Inferior parietal cortex (tissue), 1 donor: Measurements from ENCODE around the gene LCORL.
"Not testable (repeated sequence)": the region's sequence is repeated elsewhere in the genome, so short reads cannot be mapped to it uniquely, and the experiment has no call there.

ENCODE experiments used
- DNase-seq: peaks from one replicate; pipeline ENCODE4 v3.0.0-alpha.2; 2016; ENCODE audit errors: extremely low spot score

Gene LCORL

DNA sequence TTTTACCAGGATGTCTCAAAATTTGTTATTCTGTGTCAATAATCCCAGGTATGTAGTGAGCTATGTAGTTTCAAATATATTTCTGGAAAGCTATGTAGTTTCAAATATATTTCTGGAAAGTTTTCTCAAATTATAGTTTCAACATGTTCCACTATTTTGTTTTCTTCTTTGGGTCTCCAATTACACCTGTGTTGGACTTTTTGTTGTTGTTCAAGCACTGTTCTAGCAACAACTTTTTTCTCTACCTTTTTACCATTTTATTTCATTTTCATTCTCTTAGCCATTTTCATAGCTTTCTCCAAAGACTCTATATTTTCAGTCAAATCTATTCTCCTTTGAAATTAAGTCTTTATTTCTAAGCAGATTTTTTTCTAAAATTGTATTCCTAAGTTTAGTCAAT is 88.4 kb downstream of the LCORL start:
- DNase-seq = no peak

DNA sequence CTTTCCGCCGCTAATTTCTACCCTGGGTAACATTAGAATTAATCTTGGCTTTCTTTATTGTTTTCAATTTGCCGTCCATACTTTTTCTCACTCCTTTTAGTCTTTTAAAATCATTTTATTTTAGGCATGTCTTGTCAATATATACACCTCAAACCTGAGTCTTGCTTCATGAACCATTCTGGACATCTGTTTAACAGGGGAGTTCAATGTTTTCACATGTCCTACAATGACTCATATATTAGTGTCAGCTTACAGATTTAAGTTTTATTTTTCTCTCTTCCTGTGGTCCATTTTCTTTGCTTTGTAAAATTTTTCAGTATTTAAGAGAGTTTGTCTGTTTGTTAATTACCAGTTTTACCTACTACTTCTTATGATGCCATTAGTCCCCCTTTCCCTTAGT is 89.5 kb downstream of the LCORL start:
- DNase-seq = no peak

DNA sequence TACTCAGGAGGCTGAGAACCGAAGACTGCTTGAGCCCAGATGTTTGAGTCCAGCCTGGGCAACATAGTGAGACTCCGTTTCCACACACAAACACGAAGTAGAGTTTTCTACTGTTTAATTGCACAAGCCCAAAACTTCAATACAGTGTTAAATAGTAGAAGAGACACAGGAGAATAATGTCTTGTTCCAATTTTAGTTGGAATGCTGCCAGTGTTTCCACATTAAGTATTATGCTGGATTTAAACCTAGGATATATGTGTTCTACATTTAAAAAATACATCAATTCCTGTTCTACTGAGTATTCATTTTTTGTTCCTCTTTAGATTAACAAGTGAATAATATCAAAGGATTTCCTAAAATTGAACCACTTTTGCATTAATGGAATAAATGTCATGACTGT is 91.3 kb downstream of the LCORL start:
- no peak for DNase-seq

DNA sequence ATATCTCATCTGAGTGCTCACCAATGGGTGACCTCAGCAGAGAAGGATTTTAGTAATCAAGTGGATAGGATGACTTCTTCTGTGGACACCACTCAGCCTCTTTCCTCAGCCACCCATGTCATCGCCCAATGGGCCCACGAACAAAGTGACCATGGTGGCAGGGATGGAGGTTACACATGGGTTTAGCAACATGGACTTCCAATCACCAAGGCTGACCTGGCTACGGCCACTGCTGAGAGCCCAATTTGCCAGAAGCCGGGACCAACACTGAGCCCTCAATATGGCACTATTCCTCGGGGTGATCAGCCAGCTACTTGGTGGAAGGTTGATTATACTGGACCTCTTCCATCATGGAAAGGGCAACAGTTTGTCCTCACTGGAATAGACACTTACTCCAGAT is 97.4 kb downstream of the LCORL start:
- no peak for DNase-seq

DNA sequence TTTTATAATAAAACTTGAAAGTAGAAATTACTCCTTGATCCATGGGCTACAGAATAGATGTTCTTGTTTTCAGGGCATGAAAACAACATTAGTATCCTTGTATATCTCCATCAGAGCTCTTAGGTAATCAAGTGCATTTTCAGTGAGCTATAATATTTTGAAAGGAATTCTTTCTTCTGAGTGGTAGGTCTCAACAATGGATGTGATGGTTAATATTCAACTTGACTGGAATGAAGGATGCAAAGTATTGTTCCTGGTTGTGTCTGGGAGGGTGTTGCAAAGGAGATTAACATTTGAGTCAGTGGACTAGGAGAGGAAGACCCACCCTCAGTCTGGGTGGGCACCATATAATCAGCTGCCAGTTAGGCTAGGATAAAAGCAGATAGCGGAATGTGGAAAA is 100.1 kb downstream of the LCORL start:
- DNase-seq = no peak

DNA sequence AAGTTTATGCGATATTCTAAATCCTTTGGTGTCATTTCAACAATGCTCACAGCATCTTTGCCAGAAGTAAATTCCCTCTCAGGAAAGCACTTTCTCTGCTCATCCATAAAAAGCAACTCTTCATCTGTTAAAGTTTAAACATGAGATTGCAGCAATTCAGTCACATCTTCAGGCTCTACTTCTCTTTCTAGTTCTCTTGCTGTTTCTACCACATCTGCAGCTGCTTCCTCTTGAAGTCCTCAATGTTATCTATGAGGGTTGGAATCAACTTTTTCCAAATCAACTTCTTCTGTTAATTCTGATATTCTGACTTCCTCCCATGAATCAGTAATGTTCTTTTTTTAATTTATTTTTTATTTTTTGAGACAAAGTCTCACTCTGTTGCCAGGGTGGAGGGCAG is 100.9 kb downstream of the LCORL start:
- no peak for DNase-seq

DNA sequence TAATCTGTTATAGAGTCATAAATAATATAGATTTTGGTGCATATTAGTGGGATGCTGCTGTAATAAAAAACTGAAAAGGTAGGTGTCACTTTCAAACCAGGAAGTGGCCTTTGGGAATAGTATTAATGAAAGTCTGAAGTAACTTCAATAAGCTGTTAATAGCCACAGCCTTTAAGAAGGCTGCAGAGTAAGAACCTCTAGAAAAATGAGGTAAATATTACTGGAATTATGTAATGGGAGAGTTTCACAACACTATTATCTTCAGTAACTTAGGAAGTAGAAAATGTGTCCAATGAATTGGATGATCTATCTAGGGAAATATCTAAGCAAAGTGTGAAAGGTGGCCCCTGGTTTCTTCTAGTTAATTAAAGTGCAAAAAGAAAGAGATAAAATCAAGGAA is 106.1 kb downstream of the LCORL start:
- no peak for DNase-seq

DNA sequence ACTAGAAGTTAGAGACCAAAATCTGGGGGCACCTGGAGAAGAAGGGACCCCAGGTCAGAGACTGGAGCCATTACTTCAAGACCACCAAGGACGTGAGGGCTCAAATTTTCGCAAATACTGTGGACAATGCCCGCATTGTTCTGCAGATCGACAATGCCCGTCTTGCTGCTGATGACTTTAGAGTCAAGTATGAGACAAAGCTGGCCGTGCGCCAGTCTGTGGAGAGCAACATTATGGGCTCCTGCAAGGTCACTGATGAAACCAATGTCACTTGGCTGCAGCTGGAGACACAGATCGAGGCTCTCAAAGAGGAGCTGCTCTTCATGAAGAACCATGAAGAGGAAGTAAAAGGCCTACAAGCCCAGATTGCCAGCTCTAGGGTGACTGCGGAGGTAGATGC is 109.5 kb downstream of the LCORL start:
- DNase-seq = no peak

DNA sequence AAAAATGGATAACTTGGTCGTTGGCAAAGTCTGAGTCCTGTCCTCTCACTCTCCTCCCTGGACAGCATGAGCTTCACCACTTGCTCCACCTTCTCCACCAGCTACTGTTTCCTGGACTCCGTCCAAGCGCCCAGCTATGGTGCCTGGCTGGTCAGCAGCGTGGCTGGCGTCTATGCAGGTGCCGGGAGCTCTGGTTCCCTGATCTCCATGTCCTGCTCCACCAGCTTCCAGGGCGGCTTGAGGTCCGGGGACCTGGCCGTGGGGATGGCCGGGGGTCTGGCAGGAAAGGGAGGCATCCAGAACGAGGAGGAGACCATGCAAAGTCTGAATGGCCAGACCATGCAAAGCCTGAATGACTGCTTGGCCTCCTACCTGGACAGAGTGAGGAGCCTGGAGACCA is 109.9 kb downstream of the LCORL start:
- DNase-seq = no peak

DNA sequence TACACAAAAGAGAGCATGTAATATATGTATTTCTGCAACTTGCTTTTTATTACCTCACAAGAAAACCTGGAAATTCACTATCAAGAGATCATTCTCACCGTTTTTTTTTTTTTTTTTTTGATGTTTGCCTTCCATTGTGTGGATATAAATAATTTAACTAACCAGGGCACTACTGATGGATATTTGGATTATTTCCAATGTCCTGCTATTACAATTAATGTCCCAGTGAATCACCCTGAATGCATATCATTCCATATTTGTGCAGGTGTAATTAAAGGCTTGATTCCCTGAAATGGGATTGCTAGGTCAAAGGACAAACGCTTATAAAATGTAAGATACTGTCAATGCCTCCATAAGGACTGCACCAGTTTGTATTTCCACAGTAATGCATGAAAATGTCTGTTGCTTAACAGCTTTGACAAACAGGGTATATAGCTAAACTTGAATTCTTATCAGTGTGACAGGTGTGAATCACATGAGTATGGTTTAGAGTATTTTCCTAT is 123.0 kb downstream of the LCORL start:
- DNase-seq = no peak

DNA sequence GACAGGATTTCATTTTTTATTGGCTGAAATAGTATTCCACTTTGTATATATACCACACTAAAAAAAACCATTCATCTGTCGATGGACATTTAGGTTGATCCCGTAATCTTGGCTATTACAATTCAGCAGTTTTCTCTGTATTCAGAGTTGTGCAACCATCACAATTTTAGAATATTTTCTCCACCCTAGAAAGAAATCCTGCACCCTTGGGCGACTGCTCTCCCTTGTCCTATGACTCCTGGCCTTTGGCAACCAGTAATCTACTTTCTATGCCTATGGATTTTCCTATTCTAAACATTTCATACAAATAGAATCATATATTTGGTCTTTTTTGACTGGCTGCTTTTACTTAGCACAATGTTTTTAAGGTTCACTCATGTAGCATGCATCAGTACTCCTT is 126.1 kb downstream of the LCORL start:
- no peak for DNase-seq

DNA sequence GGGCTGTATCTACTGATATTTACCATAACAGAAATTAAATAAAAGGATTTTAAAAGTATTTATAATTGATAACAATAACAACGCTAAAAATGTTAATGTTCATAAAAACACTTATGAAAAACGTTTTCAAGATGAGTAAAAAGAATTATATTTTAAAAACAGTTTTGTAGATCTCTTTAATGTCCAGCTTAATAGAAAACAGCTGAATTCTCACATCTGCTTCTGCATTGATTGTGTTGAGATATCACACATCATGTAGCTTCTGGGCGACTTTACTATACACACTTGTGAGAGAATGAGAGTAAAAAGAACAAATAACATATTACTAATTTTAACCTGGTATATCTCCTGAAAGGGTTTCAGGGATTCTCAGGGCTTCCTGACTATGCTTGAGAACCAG is 127.1 kb downstream of the LCORL start:
- no peak for DNase-seq

DNA sequence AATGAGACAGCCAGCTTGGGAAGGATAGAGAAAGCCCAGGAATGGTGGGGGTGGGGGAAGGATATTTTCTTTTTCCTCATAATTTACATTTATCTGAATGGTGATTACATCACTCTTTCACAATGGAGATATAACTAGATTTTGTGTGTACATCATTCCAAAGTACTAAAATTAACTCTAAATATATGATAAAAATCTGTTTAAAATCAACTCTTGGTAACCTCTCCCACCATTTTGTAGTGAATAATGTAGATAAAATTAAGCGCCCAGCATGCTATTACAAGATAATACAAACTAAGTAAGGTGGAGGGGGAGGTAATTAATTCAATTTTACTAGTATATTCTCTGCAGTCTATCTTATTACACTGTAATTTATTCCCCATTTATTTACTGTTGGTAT is 131.9 kb downstream of the LCORL start:
- DNase-seq = no peak

DNA sequence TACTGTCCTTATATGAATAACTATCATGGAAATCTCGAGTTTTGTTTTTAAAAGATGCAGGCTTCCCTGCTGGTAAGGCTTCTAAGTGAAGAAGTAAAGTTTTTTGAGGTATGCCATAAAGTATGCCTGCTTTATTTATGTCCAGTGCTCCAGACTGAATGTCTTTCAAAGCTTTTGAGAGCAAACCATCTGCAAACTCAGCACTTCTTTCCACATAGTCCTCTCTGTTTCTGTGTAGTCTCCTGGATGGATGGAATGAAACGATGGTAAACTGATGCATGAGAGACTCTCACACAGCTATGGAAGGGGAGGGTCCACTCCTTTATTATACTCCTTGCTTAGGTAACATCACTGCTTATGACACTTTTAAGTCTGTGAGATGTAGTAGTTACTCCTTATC is 137.0 kb downstream of the LCORL start:
- no peak for DNase-seq

DNA sequence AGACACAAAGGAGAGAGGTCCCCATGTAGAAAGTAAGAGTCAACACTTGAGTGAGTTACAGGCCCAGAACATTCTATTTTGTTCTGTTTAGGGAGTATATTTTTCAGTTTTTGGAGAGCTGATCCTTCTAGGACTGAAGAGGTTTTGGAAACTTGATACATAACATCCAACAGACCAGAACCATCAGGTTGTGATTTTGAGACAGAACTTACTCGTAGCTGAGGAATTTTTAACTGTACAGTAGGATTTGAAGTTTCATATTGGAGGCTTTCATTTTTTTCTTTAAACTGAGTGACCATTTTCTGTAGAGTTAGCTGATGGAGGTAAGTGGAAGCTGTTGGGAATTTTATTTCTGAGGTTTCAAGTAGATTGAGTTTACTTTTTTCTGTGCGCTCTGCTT is 137.5 kb downstream of the LCORL start:
- no peak for DNase-seq

DNA sequence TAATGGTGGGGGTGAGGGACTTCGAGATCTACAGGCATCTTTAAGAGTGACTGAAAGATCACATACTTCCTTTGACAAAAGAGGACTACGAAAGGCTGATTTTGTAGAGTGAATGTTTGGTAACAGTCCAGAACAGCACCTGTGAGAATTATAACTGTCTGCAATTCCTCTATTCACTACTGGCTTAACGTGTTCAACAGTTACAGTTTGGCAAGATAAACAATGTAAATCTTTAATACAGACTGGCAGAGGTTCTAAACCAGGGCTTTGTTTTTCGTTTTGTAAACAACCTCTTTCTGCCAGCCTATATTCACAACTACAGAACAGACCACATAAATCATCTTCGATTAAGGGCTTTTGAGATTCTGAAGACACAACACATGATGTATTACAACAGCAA is 143.9 kb downstream of the LCORL start:
- no peak for DNase-seq

DNA sequence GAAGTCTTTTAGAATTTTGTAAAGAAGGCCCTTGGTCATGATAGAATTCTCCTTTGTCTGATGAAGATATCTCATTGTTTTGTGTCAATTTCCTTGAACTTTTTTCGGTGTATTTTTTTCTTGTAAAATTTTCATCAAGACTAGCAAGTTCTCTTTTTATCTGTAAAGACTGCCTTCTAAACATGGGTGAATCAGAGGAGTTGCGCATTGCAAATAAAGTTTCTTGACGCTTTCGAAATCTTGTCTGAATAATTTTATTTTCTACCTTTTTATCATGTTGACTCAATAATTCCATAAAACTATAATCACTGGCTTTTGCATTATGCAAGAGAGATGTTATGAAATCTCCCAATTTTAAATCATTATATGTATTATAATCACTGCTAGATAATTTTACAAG is 144.6 kb downstream of the LCORL start:
- no peak for DNase-seq

DNA sequence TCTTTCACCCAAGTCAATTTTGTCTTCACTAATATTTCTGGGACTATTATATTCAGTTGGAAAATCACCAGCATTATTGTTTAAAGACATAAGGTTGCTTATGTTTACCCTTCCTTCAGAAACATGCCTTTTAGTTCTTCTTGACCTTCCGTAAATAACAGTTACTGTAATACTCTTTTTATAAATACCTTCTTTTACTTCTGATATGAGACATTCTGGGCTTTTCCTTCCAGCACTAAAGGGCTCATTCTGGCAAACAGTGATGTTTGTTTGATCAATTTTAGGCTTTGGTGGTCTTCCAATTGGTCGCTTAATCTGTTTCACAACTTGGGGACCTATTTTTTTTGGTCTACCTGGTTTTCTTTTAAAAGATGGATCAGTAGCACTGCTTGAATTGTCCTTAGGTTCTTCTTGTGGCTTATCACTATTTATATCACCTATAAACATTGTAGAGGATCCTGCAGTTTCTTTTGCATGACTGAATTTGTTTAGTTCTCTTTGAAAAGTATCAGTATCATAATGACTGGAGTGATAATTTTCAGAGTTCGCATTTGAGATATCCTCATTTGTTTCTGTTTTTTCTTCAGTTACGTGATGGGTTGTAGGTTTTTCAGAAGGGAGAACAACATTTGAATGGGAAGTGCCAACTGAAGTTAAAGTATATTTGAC is 146.0 kb downstream of the LCORL start:
- DNase-seq = no peak

DNA sequence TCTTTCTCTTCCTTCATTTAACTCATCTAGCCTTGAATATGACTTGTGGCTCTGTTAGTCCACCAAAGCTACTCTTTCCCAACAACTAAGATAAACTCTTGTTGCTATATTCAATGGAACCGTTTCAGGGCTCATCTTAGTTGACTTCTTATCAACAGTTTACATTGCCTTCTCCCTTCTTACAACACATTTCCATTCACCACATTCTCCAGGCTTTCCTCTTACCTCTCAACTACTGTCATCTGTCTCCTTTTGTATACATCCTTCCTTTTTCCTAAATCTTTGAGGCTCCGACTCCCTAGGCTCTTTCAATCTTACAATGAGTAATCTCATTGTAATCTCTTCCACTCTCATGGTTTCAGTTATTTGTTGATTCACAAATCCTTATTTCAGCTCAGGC is 152.2 kb downstream of the LCORL start:
- no peak for DNase-seq

DNA sequence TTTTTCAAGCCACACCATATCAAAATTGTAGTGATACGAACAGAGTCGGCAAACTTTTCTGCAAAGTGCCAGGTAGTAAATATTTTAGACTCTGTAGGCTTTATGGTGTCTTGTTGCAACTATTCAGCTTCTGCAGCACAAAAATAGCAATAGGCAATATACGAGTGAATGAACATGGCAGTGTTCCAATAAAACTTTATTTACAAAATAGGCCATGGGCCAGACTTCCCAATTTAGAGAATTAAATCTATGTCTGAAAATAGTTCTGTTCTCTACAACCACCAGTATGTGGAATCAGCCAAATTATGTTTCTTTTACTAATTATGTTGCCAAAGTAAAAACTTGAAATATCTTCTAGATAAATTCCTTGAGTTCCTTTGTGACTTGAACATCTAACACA is 154.3 kb downstream of the LCORL start:
- no peak for DNase-seq

DNA sequence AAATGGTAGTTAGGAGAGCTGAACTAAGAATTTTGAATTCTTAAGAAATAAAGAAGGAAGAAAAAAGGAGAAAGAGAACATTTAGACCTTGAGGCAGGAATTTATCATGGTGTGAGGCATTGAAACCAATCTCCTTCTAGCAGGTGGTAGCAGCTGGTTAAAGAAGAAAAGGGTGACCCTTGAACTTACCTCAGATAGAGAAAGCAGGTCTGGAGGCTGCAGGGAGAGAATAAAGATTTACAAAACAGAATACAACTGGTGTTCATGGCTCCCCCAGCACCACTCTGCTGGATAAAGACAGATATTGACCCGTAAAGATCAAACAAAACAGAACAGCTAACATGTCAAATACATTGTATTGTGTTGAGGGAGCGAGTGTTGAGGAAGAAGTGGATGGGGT is 154.7 kb downstream of the LCORL start:
- DNase-seq = no peak

DNA sequence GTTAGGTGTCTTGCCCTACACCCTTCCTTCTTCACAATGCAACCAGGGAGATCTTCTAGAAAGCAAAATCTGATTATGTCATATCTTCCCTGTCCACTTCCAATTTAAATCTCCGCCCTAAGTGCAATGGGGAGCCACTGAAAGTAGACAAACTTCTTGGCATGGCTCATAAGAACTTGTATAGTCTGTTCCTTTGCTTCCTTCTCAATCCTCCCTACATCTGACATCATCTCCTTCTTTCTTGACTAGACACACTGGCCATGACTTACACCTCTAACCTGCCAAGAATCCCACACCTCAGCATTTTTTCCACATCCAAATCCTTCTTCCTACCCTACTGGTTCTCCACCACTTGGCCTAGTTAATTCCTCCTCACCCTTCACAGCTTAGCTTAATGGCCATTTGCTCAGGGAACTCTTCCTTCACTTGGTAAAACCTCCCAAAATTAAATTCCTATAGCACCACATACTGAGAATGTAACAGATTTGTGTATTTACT is 155.6 kb downstream of the LCORL start:
- DNase-seq = no peak

DNA sequence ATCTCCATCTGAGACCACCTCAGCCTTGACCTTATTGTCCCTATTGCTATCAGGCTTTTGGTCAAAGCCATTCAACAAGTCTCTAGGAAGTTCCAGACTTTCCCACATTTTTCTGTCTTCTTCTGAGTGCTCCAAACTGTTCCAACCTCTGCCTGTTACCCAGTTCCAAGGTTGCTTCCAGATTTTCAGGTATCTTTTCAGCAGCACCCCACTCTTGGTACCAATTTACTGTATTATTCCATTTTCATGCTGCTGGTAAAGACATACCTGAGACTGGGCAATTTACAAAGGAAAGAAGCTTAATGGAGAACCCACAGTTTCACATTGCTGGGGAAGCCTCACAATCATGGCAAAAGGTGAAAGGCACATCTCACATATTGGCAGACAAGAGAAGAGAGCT is 159.6 kb downstream of the LCORL start:
- not testable (repeated sequence) for DNase-seq

DNA sequence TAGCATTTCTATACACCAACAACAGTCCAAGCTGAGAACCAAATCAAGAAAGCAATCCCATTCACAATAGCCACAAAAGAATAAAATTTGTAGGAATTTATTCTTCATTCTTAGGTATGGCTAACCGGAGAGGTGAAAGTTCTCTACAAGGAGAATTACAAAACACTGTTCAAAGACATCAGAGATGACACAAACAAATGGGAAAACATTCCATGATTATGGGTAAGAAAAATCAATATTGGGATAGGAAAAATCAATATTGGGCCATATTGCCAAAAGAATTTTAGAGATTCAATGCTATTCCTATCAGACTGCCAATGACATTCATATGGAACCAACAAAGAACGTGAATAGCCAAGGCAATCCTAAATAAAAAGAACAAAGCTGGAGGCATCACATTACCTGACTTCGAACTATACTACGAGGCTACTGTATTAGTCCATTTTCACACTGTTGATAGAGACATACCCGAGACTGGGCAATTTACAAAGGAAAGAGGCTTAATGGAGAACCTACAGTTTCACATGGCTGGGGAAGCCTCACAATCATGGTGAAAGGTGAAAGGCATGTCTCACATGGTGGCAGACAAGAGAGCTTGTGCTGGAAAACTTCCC is 161.7 kb downstream of the LCORL start:
- no peak for DNase-seq
